Liver (tissue), 3 donors: ENCODE data around the gene UQCRC1.
"Not testable (repeated sequence)": the region's sequence is repeated elsewhere in the genome, so short reads cannot be mapped to it uniquely, and the experiment has no call there.

ENCODE experiments used
- CTCF ChIP-seq: fragments of 150-350 bp; IDR thresholded peaks from 2 replicates; pipeline ENCODE4 v1.5.1; 2017; ENCODE audit warnings: improper control_type of control experiment, low read depth, low read length; ENCODE audit not compliant: missing input control
- FOXA1 ChIP-seq: IDR thresholded peaks from 2 replicates; pipeline ENCODE4 v1.6.1; 2016; ENCODE audit warnings: antibody characterized with exemption
- MAX ChIP-seq: IDR thresholded peaks from 2 replicates; pipeline ENCODE4 v1.6.1; 2016; ENCODE audit warnings: antibody characterized with exemption
- RAD21 ChIP-seq, 2 donors: IDR thresholded peaks; 2 replicates each; pipeline ENCODE4 v1.6.1; 2016; ENCODE audit warnings: antibody characterized with exemption in 2 of 2, mild to moderate bottlenecking in 2 of 2
- REST ChIP-seq: IDR thresholded peaks from 2 replicates; pipeline ENCODE4 v1.6.1; 2016; ENCODE audit warnings: antibody characterized with exemption, mild to moderate bottlenecking
- TAF1 ChIP-seq: conservative IDR thresholded peaks from 2 replicates; pipeline ENCODE4 v1.6.1; 2016; ENCODE audit warnings: antibody characterized with exemption, mild to moderate bottlenecking
- ZBTB33 ChIP-seq: IDR thresholded peaks from 2 replicates; pipeline ENCODE4 v1.6.1; 2016; ENCODE audit warnings: antibody characterized with exemption
- donor health status: healthy.
- donor health status: healthy.

GRCh38 chr3:48551651-48552050, 57.8 kb downstream of the UQCRC1 start:
- TF ChIP-seq CTCF; RAD21 (IDR thresholded peaks at IDR 0.05); MAX; FOXA1; ZBTB33; REST; TAF1: not testable (repeated sequence)
